GM23338 (cell line): Measurements from ENCODE around the gene DUSP6. TPM values are rescaled to one million over a fixed set of nuclear protein-coding genes. Genes with fewer than 3 reads are reported as not detected.
A peak's percentile ranks its signal among the peaks of the same experiment; 100 is the strongest.

ENCODE experiments used
- ATAC-seq: fragments of 200-7000 bp; cut with Tn5 transposase; 3 replicates; pipeline ENCODE4 v1.9.1; 2020
- DNase-seq: peaks from one replicate; pipeline ENCODE4 v3.0.0-alpha.2; 2015; ENCODE audit warnings: low spot score
- H2AFZ ChIP-seq: fragments of 200-600 bp; sonication (generic); 2 replicates; pipeline ENCODE4 v1.8.0; 2016; ENCODE audit warnings: antibody characterized with exemption, mild to moderate bottlenecking, moderate library complexity
- H3F3A ChIP-seq: fragments of 200-600 bp; sonication (generic); replicated peaks from 2 replicates; pipeline ENCODE4 v1.8.0; 2017; ENCODE audit warnings: antibody characterized with exemption, mixed run types, low read depth
- H3K27ac ChIP-seq: fragments of 200-600 bp; sonication (generic); 2 replicates; pipeline ENCODE4 v1.6.1; 2016; ENCODE audit warnings: low read depth
- H3K27me3 ChIP-seq: fragments of 200-600 bp; sonication (generic); 2 replicates; pipeline ENCODE4 v1.8.0; 2016; ENCODE audit warnings: mild to moderate bottlenecking, mixed run types, moderate library complexity; ENCODE audit not compliant: insufficient read depth
- H3K36me3 ChIP-seq: fragments of 200-600 bp; sonication (generic); 2 replicates; pipeline ENCODE4 v1.8.0; 2016; ENCODE audit warnings: mild to moderate bottlenecking; ENCODE audit not compliant: insufficient read depth
- H3K4me1 ChIP-seq: fragments of 200-600 bp; sonication (generic); 2 replicates; pipeline ENCODE4 v1.8.0; 2016; ENCODE audit warnings: mild to moderate bottlenecking, moderate library complexity; ENCODE audit not compliant: insufficient read depth
- H3K4me2 ChIP-seq: fragments of 200-600 bp; sonication (generic); 2 replicates; pipeline ENCODE4 v1.7.1; 2017; ENCODE audit warnings: mixed run types
- H3K4me3 ChIP-seq: fragments of 200-600 bp; sonication (generic); 2 replicates; pipeline ENCODE4 v1.6.1; 2016; ENCODE audit warnings: mixed run types
- H3K79me2 ChIP-seq: fragments of 200-600 bp; sonication (generic); replicated peaks from 2 replicates; pipeline ENCODE4 v1.8.0; 2017; ENCODE audit warnings: mild to moderate bottlenecking; ENCODE audit not compliant: insufficient read depth
- H3K9me2 ChIP-seq: fragments of 200-600 bp; sonication (generic); 2 replicates; pipeline ENCODE4 v1.8.0; 2017; ENCODE audit not compliant: insufficient read depth
- H4K20me1 ChIP-seq: fragments of 200-600 bp; sonication (generic); replicated peaks from 2 replicates; pipeline ENCODE4 v1.8.0; 2017; ENCODE audit warnings: mild to moderate bottlenecking; ENCODE audit not compliant: insufficient read depth
- H3K27ac Mint-ChIP-seq: 2 replicates; pipeline ENCODE4 v1.8.0; 2020; ENCODE audit warnings: inconsistent platforms, mild to moderate bottlenecking, moderate library complexity, mixed read lengths
- H3K27me3 Mint-ChIP-seq: 3 replicates; pipeline ENCODE4 v1.8.0; 2022; ENCODE audit warnings: low read depth, mild to moderate bottlenecking, moderate library complexity, mixed read lengths, inconsistent platforms; ENCODE audit not compliant: insufficient read depth, poor library complexity
- H3K36me3 Mint-ChIP-seq: 3 replicates; pipeline ENCODE4 v1.8.0; 2021; ENCODE audit warnings: low read depth, mild to moderate bottlenecking, inconsistent platforms, moderate library complexity, mixed read lengths
- H3K4me1 Mint-ChIP-seq: 3 replicates; pipeline ENCODE4 v1.8.0; 2020; ENCODE audit warnings: mild to moderate bottlenecking, inconsistent platforms, mixed read lengths
- H3K4me3 Mint-ChIP-seq: 3 replicates; pipeline ENCODE4 v1.8.0; 2021; ENCODE audit warnings: moderate library complexity, mild to moderate bottlenecking, inconsistent platforms, mixed read lengths
- H3K9me3 Mint-ChIP-seq: 3 replicates; pipeline ENCODE4 v1.8.0; 2020; ENCODE audit warnings: moderate library complexity, mild to moderate bottlenecking, inconsistent platforms, mixed read lengths
- POLR2AphosphoS5 ChIP-seq: IDR thresholded peaks from 2 replicates; pipeline ENCODE4 v1.6.1; 2016; ENCODE audit warnings: antibody characterized with exemption, low read depth
- ZNF331 ChIP-seq: fragments of 250-450 bp; sonication (Bioruptor Pico); IDR thresholded peaks from 2 replicates; pipeline ENCODE4 v1.5.0; 2020; ENCODE audit warnings: low read depth, mild to moderate bottlenecking, moderate library complexity
- ZNF462 ChIP-seq: fragments of 250-450 bp; sonication (Bioruptor Pico); IDR thresholded peaks from 2 replicates; pipeline ENCODE4 v1.5.0; 2020; ENCODE audit warnings: mild to moderate bottlenecking, moderate library complexity
- polyA plus RNA-seq: library from polyadenylated mRNA; unstranded; fragments of >200 nt; fragmentation: Nextera tagmentation; extraction: Ambion mirVana; gene quantifications from 2 replicates; pipeline ENCODE4 v1.2.1, GENCODE V29; 2016
- total RNA-seq: library from RNA; depleted of rRNA; stranded (reverse); fragments of >200 nt; shearing (Covaris generic); gene quantifications from 2 replicates; pipeline ENCODE4 v1.2.3, GENCODE V29; 2014
- TF ChIP-seq, protein P1 (sequence below): IDR thresholded peaks from 2 replicates; pipeline ENCODE4 v1.6.1; 2016; ENCODE audit warnings: antibody characterized with exemption

DUSP6 gene
- total and polyA plus RNA-seq, 2 experiments from 2014 or later = 117 to 191 TPM

DNA sequence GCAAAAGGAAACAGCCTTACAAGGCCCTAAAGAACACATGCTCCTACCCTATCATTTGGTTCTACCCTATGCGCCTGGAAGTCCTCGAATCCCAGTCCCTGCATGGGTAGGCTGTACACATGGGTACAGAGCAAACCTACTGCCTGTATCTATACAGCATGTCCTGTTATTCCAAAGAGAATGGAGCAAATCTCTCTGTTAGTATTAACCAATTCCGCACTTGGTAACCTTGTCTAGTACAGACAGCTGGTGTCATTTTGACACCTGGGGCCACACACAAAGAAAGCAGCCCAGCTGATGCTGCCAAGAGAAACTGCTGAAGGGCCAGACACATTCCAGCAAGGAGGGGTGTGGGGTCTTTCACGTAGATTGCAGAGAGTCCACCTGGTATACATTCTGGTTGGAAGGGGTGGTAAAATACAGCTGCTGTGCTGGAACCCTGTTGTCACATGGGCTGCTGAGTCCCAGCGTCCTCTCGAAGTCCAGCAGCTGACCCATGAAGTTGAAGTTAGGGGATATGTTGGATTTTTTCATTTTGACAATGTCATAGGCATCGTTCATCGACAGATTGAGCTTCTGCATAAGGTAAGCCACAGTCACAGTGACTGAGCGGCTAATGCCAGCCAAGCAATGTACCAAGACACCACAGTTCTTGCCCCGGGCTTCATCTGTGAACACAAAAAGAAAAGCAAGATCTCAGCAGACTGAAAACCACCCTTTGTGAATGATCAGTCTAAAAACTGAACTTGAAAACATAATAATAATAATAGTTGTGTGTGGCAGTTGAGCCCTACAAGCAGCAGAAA lies 3.2 kb downstream of the DUSP6 start:
- DNase-seq (no peak), ATAC-seq (no peak)
- H2AFZ ChIP-seq = no peak overlapping the region
- Mint-ChIP-seq H3K4me1 (peaks cover 51% of the 10 kb centered on the region), H3K9me3 (peaks cover 14% of the 10 kb centered on the region), H3K27me3 (peaks cover 54% of the 10 kb centered on the region), H3K36me3 (peaks cover 57% of the 10 kb centered on the region), H3K4me3 (peak overlapping the region; percentile 96), H3K27ac (peak overlapping the region; percentile 84)
- H4K20me1 ChIP-seq = peaks cover 18% of the 10 kb centered on the region; the same call in 1 of the 2 replicates
- H3K36me3 ChIP-seq = peaks cover 20% of the 10 kb centered on the region
- H3K4me3 ChIP-seq = peak overlapping the region; percentile 59
- H3K4me2 ChIP-seq = peak overlapping the region; percentile 76
- TF ChIP-seq ZNF331 = no peak
- peak; percentile 14; the same call in 1 of the 2 replicates for TF ChIP-seq POLR2AphosphoS5
- TF ChIP-seq ZNF462 (CRISPR knock-in tag) = no peak
- TF ChIP-seq, protein P1, sequence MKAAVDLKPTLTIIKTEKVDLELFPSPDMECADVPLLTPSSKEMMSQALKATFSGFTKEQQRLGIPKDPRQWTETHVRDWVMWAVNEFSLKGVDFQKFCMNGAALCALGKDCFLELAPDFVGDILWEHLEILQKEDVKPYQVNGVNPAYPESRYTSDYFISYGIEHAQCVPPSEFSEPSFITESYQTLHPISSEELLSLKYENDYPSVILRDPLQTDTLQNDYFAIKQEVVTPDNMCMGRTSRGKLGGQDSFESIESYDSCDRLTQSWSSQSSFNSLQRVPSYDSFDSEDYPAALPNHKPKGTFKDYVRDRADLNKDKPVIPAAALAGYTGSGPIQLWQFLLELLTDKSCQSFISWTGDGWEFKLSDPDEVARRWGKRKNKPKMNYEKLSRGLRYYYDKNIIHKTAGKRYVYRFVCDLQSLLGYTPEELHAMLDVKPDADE = no peak
- H3F3A ChIP-seq = peaks cover 28% of the 10 kb centered on the region; the same call in 1 of the 2 replicates
- peaks cover 22% of the 10 kb centered on the region for H3K27me3 ChIP-seq
- no peak overlapping the region for H3K27ac ChIP-seq
- no peaks in the 10 kb centered on the region for H3K9me2 ChIP-seq
- peaks cover 53% of the 10 kb centered on the region for H3K4me1 ChIP-seq
- peaks cover 44% of the 10 kb centered on the region for H3K79me2 ChIP-seq
